HEK293 (cell line): ENCODE measurements around the gene SRSF9.
A peak's percentile ranks its signal among the peaks of the same experiment; 100 is the strongest.

Experiments used
- GLIS2 ChIP-seq: fragments of 450-650 bp; formaldehyde crosslinking; IDR thresholded peaks from 2 replicates; pipeline ENCODE4 v1.5.1; 2016; ENCODE audit warnings: missing biosample characterization, missing genetic modification characterization
- HOXD13 ChIP-seq: sonication (generic); formaldehyde crosslinking; IDR thresholded peaks from 2 replicates; pipeline ENCODE4 v1.8.0; 2022; ENCODE audit warnings: missing genetic modification reagents, borderline replicate concordance
- IKZF3 ChIP-seq: fragments of 450-650 bp; IDR thresholded peaks from 2 replicates; pipeline ENCODE4 v1.5.0; 2018; ENCODE audit warnings: missing biosample characterization, mild to moderate bottlenecking, missing genetic modification characterization, moderate library complexity
- SETDB1 ChIP-seq: IDR thresholded peaks from one replicate; pipeline ENCODE4 v1.6.1; 2017; ENCODE audit warnings: mild to moderate bottlenecking, low read length, moderate library complexity, mixed read lengths; ENCODE audit not compliant: insufficient read length
- YY1 ChIP-seq: fragments of 450-650 bp; formaldehyde crosslinking; IDR thresholded peaks from 2 replicates; pipeline ENCODE4 v1.5.1; 2018; ENCODE audit warnings: missing biosample characterization, missing genetic modification characterization
- ZBTB17 ChIP-seq: fragments of 450-650 bp; formaldehyde crosslinking; IDR thresholded peaks from 2 replicates; pipeline ENCODE4 v1.5.1; 2016; ENCODE audit warnings: missing biosample characterization, missing genetic modification characterization
- ZBTB44 ChIP-seq: fragments of 450-650 bp; IDR thresholded peaks from 2 replicates; pipeline ENCODE4 v1.5.1; 2018; ENCODE audit warnings: missing biosample characterization, mild to moderate bottlenecking, missing genetic modification characterization
- ZFP3 ChIP-seq: fragments of 450-650 bp; formaldehyde crosslinking; IDR thresholded peaks from 2 replicates; pipeline ENCODE4 v1.5.1; 2016; ENCODE audit warnings: low read depth, missing biosample characterization, missing genetic modification characterization
- ZNF132 ChIP-seq: fragments of 450-650 bp; formaldehyde crosslinking; IDR thresholded peaks from 2 replicates; pipeline ENCODE4 v1.5.1; 2017; ENCODE audit warnings: missing biosample characterization, missing genetic modification characterization, borderline replicate concordance
- ZNF133 ChIP-seq: fragments of 450-650 bp; formaldehyde crosslinking; IDR thresholded peaks from 2 replicates; pipeline ENCODE4 v1.5.1; 2016; ENCODE audit warnings: missing biosample characterization, missing genetic modification characterization
- ZNF239 ChIP-seq: fragments of 450-650 bp; formaldehyde crosslinking; IDR thresholded peaks from 2 replicates; pipeline ENCODE4 v1.5.1; 2016; ENCODE audit warnings: missing biosample characterization, missing genetic modification characterization
- ZNF248 ChIP-seq: fragments of 450-650 bp; formaldehyde crosslinking; IDR thresholded peaks from 2 replicates; pipeline ENCODE4 v1.5.1; 2017; ENCODE audit warnings: missing biosample characterization, missing genetic modification characterization
- ZNF274 ChIP-seq, 2 experiments: fragments of 200-500 bp in 1 of 2; fragments of 450-650 bp in 1 of 2; sonication (Bioruptor generic) in 1 of 2; formaldehyde crosslinking in 1 of 2; IDR thresholded peaks; 2 replicates each; pipeline versions ENCODE4 v1.5.1 to v1.6.1; 2014 to 2016; ENCODE audit warnings: borderline replicate concordance in 1 of 2, inconsistent platforms in 1 of 2, low read length in 1 of 2, missing biosample characterization in 1 of 2, missing genetic modification characterization in 1 of 2
- ZNF350 ChIP-seq: fragments of 450-650 bp; formaldehyde crosslinking; IDR thresholded peaks from 2 replicates; pipeline ENCODE4 v1.5.0; 2017; ENCODE audit warnings: missing biosample characterization, mild to moderate bottlenecking, missing genetic modification characterization
- ZNF423 ChIP-seq: fragments of 450-650 bp; formaldehyde crosslinking; IDR thresholded peaks from 2 replicates; pipeline ENCODE4 v1.5.1; 2016; ENCODE audit warnings: missing biosample characterization, missing genetic modification characterization
- ZNF549 ChIP-seq: fragments of 450-650 bp; IDR thresholded peaks from 2 replicates; pipeline ENCODE4 v1.5.1; 2018; ENCODE audit warnings: missing biosample characterization, missing genetic modification characterization, mild to moderate bottlenecking, inconsistent platforms, moderate library complexity
- ZNF558 ChIP-seq: fragments of 450-650 bp; formaldehyde crosslinking; IDR thresholded peaks from 2 replicates; pipeline ENCODE4 v1.5.1; 2016; ENCODE audit warnings: missing biosample characterization, missing genetic modification characterization
- ZNF580 ChIP-seq: fragments of 450-650 bp; formaldehyde crosslinking; IDR thresholded peaks from 2 replicates; pipeline ENCODE4 v1.5.1; 2016; ENCODE audit warnings: missing biosample characterization, missing genetic modification characterization
- ZNF600 ChIP-seq: fragments of 450-650 bp; formaldehyde crosslinking; IDR thresholded peaks from 2 replicates; pipeline ENCODE4 v1.5.1; 2016; ENCODE audit warnings: missing biosample characterization, missing genetic modification characterization
- ZNF624 ChIP-seq: fragments of 450-650 bp; formaldehyde crosslinking; IDR thresholded peaks from 2 replicates; pipeline ENCODE4 v1.5.1; 2017; ENCODE audit warnings: missing biosample characterization, missing genetic modification characterization
- ZNF639 ChIP-seq: fragments of 450-650 bp; formaldehyde crosslinking; IDR thresholded peaks from 2 replicates; pipeline ENCODE4 v1.5.1; 2016; ENCODE audit warnings: missing biosample characterization, missing genetic modification characterization
- ZNF76 ChIP-seq: fragments of 450-650 bp; formaldehyde crosslinking; IDR thresholded peaks from 2 replicates; pipeline ENCODE4; 2016; ENCODE audit warnings: low read depth, missing biosample characterization, missing genetic modification characterization, borderline replicate concordance
- ZNF768 ChIP-seq: fragments of 450-650 bp; formaldehyde crosslinking; IDR thresholded peaks from 2 replicates; pipeline ENCODE4 v1.5.1; 2018; ENCODE audit warnings: missing biosample characterization, mild to moderate bottlenecking, missing genetic modification characterization
- ZNF785 ChIP-seq: fragments of 450-650 bp; formaldehyde crosslinking; IDR thresholded peaks from 2 replicates; pipeline ENCODE4 v1.5.1; 2016; ENCODE audit warnings: missing biosample characterization, missing genetic modification characterization
- ZSCAN16 ChIP-seq: fragments of 450-650 bp; formaldehyde crosslinking; IDR thresholded peaks from 2 replicates; pipeline ENCODE4 v1.5.1; 2016; ENCODE audit warnings: missing biosample characterization, missing genetic modification characterization
- TF ChIP-seq, protein P1 (sequence below): fragments of 450-650 bp; formaldehyde crosslinking; IDR thresholded peaks from 2 replicates; pipeline ENCODE4 v1.5.1; 2016; ENCODE audit warnings: missing biosample characterization, missing genetic modification characterization
- TF ChIP-seq, protein P2 (sequence below): fragments of 450-650 bp; formaldehyde crosslinking; IDR thresholded peaks from 2 replicates; pipeline ENCODE4 v1.5.1; 2016; ENCODE audit warnings: missing biosample characterization, missing genetic modification characterization, low read depth
- TF ChIP-seq, protein P3 (sequence below): fragments of 450-650 bp; formaldehyde crosslinking; IDR thresholded peaks from 2 replicates; pipeline ENCODE4 v1.5.1; 2016; ENCODE audit warnings: missing biosample characterization, missing genetic modification characterization
- TF ChIP-seq, protein P4 (sequence below): fragments of 450-650 bp; formaldehyde crosslinking; IDR thresholded peaks from 2 replicates; pipeline ENCODE4 v1.5.1; 2017; ENCODE audit warnings: missing biosample characterization, missing genetic modification characterization

Gene SRSF9

DNA sequence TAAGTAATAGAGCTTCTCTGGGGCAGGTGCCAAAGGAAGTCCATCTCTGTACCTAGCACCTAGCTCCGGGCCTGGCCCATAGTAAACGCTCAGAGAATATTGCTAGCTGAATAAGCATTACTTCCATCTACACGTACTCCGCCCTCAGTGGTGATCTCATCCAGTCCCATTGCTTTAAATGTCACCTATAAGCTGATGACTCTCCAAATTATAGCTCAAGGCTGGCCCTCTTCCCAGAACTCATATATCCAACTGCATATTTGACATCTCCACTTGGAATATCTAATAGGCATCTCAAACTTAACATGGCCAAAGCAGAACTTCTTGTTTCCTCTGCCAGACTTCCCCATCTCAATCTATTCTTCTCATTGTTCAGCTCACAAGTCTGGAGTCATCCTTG, 19.5 kb upstream of the SRSF9 start (continued):
- TF ChIP-seq, protein P1, sequence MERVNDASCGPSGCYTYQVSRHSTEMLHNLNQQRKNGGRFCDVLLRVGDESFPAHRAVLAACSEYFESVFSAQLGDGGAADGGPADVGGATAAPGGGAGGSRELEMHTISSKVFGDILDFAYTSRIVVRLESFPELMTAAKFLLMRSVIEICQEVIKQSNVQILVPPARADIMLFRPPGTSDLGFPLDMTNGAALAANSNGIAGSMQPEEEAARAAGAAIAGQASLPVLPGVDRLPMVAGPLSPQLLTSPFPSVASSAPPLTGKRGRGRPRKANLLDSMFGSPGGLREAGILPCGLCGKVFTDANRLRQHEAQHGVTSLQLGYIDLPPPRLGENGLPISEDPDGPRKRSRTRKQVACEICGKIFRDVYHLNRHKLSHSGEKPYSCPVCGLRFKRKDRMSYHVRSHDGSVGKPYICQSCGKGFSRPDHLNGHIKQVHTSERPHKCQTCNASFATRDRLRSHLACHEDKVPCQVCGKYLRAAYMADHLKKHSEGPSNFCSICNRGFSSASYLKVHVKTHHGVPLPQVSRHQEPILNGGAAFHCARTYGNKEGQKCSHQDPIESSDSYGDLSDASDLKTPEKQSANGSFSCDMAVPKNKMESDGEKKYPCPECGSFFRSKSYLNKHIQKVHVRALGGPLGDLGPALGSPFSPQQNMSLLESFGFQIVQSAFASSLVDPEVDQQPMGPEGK (tag by site-specific recombination), result peak; percentile 31; the same call in 1 of the 2 replicates
- TF ChIP-seq ZNF132 (tag by site-specific recombination) (no peak), IKZF3 (0 out of 2 replicates have a peak, but pooled peaks have one; percentile 50), ZNF239 (no peak), ZNF639 (tag by site-specific recombination) (no peak), ZFP3 (tag by site-specific recombination) (no peak), ZNF549 (no peak), ZNF350 (tag by site-specific recombination) (no peak), HOXD13 (CRISPR knock-in tag) (no peak), ZNF580 (no peak), GLIS2 (tag by site-specific recombination) (no peak), ZBTB44 (tag by site-specific recombination) (no peak), ZSCAN16 (tag by site-specific recombination) (no peak), ZNF423 (tag by site-specific recombination) (no peak), ZNF133 (no peak), YY1 (tag by site-specific recombination) (no peak), ZNF600 (tag by site-specific recombination) (peak; percentile 41; the same call in 1 of the 2 replicates), ZNF785 (tag by site-specific recombination) (no peak), ZNF76 (tag by site-specific recombination) (no peak), ZNF248 (tag by site-specific recombination) (no peak), ZNF558 (tag by site-specific recombination) (peak; percentile 93), ZBTB17 (tag by site-specific recombination) (peak; percentile 72), ZNF768 (tag by site-specific recombination) (no peak), ZNF274 (IDR thresholded peaks at IDR 0.05; ENCODE audit: low read length) (no peak), ZNF274 (tag by site-specific recombination; IDR thresholded peaks at IDR 0.05; ENCODE audit: borderline replicate concordance) (no peak), SETDB1 (no peak), ZNF624 (no peak)
- TF ChIP-seq, protein P2, sequence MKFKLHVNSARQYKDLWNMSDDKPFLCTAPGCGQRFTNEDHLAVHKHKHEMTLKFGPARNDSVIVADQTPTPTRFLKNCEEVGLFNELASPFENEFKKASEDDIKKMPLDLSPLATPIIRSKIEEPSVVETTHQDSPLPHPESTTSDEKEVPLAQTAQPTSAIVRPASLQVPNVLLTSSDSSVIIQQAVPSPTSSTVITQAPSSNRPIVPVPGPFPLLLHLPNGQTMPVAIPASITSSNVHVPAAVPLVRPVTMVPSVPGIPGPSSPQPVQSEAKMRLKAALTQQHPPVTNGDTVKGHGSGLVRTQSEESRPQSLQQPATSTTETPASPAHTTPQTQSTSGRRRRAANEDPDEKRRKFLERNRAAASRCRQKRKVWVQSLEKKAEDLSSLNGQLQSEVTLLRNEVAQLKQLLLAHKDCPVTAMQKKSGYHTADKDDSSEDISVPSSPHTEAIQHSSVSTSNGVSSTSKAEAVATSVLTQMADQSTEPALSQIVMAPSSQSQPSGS (tag by site-specific recombination), result peak; percentile 46; the same call in 1 of the 2 replicates
- TF ChIP-seq, protein P3, sequence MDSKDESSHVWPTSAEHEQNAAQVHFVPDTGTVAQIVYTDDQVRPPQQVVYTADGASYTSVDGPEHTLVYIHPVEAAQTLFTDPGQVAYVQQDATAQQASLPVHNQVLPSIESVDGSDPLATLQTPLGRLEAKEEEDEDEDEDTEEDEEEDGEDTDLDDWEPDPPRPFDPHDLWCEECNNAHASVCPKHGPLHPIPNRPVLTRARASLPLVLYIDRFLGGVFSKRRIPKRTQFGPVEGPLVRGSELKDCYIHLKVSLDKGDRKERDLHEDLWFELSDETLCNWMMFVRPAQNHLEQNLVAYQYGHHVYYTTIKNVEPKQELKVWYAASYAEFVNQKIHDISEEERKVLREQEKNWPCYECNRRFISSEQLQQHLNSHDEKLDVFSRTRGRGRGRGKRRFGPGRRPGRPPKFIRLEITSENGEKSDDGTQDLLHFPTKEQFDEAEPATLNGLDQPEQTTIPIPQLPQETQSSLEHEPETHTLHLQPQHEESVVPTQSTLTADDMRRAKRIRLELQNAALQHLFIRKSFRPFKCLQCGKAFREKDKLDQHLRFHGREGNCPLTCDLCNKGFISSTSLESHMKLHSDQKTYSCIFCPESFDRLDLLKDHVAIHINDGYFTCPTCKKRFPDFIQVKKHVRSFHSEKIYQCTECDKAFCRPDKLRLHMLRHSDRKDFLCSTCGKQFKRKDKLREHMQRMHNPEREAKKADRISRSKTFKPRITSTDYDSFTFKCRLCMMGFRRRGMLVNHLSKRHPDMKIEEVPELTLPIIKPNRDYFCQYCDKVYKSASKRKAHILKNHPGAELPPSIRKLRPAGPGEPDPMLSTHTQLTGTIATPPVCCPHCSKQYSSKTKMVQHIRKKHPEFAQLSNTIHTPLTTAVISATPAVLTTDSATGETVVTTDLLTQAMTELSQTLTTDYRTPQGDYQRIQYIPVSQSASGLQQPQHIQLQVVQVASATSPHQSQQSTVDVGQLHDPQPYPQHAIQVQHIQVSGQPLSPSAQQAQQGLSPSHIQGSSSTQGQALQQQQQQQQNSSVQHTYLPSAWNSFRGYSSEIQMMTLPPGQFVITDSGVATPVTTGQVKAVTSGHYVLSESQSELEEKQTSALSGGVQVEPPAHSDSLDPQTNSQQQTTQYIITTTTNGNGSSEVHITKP (tag by site-specific recombination), result no peak
- TF ChIP-seq, protein P4, sequence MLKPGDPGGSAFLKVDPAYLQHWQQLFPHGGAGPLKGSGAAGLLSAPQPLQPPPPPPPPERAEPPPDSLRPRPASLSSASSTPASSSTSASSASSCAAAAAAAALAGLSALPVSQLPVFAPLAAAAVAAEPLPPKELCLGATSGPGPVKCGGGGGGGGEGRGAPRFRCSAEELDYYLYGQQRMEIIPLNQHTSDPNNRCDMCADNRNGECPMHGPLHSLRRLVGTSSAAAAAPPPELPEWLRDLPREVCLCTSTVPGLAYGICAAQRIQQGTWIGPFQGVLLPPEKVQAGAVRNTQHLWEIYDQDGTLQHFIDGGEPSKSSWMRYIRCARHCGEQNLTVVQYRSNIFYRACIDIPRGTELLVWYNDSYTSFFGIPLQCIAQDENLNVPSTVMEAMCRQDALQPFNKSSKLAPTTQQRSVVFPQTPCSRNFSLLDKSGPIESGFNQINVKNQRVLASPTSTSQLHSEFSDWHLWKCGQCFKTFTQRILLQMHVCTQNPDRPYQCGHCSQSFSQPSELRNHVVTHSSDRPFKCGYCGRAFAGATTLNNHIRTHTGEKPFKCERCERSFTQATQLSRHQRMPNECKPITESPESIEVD (tag by site-specific recombination), result peak; percentile 53; the same call in 1 of the 2 replicates
